HG02981 (cell line): ENCODE results near the gene SOX6.

Source experiments
- ATAC-seq: cut with Tn5 transposase; IDR thresholded peaks from one replicate; pipeline ENCODE4 v1.9.1; 2021; ENCODE audit warnings: mild to moderate bottlenecking, moderate library complexity; ENCODE audit not compliant: unreplicated experiment

SOX6 gene

DNA sequence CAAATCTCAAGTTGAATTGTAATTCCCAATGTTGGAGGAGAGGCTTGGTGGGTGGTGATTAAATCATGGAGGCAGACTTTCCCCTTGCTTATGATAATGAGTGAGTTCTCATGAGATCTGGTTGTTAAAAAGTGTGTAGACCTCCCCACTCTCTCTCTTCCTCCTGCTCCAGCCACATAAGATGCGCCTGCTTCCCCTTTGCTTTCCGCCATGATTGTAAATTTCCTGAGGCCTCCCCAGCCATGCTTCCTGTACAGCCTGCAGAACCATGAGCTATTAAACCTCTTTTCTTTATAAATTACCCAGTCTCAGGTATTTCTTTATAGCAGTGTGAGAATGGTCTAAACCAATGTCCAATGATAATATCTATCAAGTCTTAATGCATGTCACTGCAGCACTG lies 34.2 kb downstream of the SOX6 start:
- ATAC-seq, result no peak

DNA sequence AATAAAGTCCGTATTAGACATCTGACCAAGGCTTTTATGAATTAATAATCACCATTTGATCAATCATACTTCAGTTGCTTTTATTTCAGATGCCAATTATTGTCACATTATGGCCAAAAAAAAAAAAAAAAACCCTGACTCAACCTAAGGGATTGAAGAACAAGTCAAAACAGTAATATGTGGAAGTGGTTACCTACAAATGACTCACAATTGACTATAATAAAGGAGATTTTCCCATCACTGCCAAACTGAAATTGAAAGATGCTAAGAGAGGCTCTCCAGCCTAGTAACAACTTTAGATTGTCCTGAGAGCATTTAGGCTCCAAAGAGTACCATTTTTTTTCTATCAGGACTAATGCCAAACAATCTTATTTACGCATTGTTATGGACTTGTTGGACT lies 35.2 kb downstream of the SOX6 start:
- no peak for ATAC-seq

DNA sequence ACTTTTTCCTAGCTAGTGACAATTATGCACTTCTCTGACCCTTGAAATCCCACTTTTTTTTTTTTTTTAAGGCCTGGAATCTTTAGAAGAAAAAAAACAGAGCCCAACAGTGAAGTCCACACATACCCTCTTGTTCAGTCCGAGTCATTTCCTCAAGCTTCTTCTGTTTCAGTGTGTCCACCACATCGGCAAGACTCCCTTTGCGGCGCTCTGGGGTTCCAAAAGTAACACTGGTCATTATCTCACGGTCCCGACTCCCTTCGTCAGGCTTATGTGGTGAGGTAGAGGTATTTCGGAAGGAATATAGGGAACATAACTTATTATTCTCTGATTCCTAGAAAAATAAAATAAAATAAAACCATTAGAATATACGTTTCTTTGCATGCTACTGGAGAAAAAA lies 38.0 kb downstream of the SOX6 start:
- ATAC-seq, result no peak

GRCh38 chr11:16317712-16318111 lies 38.6 kb downstream of the SOX6 start:
- ATAC-seq, result no peak

- no peak for ATAC-seq
These were observed 42.5 kb downstream of the SOX6 start for GRCh38 chr11:16313846-16314245.

- ATAC-seq, result no peak
These were observed 44.0 kb downstream of the SOX6 start for GRCh38 chr11:16312233-16312765.

DNA sequence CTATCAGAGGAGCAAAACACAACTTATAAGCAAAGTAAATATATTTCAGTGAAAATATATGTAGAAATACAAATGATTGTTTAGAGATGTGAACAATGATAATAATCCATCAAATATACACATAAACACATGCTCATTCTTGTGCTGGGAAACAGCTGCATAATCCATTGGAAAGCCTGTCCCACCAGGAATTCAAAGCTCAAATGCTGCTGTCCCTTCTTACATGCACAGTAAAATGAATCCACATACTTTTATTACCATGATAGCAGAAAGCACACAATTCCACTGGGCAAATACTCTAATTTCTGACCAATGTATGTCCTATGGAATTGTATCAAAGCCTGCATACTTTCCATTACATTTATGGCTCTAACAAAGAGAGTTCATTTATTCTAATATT lies 44.5 kb downstream of the SOX6 start:
- no peak for ATAC-seq

DNA sequence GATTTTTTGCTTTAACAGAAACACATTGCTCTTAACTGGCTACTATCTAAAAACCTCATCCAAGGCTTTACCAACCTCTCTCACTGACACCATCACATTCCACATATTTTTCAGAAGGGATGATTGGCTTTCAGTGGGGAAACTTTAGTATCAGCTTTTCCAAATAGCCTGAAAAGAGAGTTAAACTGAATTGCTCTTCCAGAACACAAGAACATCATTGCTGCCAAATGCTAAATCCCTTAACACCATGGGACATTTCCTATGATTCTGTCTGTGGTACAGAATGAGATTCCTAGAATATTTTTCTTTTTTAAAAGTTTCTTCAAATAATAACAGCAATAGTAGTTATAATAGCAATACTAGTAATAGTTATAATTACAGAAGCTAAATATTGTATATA lies 45.4 kb downstream of the SOX6 start:
- ATAC-seq, result no peak

- ATAC-seq, result no peak
These were observed 47.1 kb downstream of the SOX6 start for GRCh38 chr11:16309226-16309625.

- no peak for ATAC-seq
These were observed 54.9 kb downstream of the SOX6 start for GRCh38 chr11:16301462-16301861.

DNA sequence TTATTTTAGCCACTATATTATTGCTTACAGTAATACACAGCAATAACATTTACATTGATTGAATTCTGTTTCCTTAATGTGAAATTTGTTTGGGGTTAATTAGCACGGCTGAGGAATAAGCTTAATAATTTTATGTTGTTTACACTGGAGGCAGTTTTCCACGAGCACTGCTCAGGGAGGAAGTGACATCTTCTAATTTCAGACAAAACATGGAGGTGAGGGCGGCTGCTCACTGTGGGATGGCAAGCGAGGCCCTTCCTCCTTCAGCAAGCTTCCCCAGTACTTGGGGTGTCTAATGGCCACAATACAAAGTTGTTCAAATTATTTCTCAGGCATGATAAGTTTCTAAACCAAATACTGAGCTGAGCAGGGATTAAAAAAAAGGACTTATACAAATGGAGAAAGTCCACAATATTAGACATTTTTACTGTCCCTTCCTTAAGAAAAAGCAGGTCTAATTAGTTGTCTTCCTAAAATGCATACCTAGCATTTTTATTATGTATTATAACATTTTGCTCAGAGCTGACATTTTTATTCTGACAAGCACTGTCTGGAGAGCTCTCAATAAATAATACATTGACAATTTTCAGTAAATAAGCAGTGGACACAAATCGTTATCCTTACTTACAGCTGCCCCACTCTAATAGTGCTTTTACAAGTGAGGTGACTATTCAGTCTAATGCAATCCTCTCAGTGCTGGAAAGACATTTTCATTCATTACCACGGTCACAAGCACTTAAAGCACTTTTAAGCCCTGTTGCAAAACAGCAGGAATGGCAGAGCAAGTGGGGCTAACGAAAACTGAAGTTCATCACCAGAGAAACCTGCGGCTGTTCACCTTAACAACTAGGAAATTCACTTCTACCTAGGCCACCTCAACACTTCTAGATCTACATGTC lies 56.2 kb downstream of the SOX6 start:
- no peak for ATAC-seq

GRCh38 chr11:16299390-16299789 lies 57.0 kb downstream of the SOX6 start:
- no peak for ATAC-seq

DNA sequence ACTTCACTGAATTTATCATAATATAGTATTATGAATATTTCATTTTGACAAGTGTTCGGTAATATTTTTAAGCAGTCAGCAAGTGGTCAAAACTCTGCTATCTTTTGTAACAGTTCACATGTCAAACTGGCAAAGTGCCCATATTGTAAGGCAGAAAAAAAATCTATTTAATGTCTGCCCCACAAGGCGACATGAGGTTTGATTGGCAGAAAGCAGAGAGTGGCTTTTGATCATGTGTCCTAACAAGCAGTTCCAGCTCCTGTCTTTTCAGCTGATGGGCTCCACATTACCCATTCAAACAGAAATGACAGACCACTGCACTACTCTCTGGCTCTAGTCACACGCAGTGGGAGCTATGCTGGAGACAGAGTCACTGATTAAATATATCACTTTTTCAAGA lies 59.0 kb downstream of the SOX6 start:
- no peak for ATAC-seq

- no peak for ATAC-seq
These were observed 60.1 kb downstream of the SOX6 start for GRCh38 chr11:16296273-16296672.

- ATAC-seq, result no peak
These were observed 60.8 kb downstream of the SOX6 start for GRCh38 chr11:16295592-16295991.

DNA sequence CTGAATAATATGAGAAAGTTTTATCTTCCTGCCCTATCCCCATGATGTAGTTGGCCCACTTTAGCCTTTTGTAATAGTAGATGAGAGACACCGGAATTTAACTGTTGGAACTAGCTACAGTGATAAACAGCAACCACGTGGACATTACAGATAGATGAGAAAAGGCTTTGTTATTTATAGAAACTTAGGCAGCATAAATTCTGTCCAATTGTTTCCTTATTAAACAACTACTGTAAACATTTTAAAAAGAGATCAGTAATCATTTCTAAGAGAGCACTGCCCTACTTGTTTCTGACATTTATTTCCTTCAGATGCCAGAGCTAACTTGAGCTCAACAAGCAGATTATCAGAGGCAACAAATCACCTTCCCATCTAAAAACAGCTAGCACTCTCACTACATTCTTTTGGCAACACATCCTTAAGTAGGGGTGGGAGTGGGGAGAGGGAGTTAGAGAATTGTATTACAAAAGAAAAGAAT lies 63.1 kb downstream of the SOX6 start:
- ATAC-seq, result no peak

- no peak for ATAC-seq
These were observed 64.0 kb downstream of the SOX6 start for GRCh38 chr11:16292167-16292859.

GRCh38 chr11:16291729-16292128 lies 64.6 kb downstream of the SOX6 start:
- ATAC-seq, result no peak

DNA sequence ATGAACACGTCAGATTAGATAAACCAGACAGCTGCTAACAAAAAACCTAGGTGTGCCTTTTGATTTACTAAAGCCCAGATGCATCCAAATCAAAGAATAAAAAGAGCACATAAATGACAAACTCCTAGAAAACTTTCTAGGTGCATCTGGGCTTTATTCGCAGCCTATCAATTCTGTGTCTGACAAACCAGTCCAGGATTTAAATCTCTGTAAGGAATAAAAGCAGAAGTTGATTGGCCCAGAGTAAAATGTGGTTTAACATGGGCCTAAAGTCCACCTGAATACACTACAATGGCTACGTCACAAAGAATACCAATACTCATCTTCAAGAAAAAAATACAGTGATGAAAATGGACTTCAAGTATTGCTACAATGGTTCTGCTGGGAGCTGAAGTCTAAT lies 66.8 kb downstream of the SOX6 start:
- no peak for ATAC-seq

- no peak for ATAC-seq
These were observed 68.6 kb downstream of the SOX6 start for GRCh38 chr11:16287630-16288280.

DNA sequence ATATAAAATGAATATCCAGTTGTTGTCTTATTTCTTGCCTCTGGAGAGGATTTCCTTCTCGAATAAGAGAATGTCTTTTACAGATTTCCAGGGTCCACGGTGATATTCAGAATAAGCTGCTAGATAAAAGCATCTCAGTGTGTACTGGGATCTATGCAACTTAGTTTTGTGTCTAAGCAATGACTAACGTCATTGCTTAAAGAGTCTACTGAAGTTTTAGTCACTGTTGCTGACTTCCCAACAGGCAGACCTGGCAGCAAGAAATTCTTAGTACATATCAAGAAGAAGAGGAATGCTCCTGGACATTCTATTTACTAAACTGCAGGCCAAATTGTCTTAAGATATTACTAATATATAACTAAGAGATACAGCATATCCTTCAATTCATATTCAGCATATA lies 70.3 kb downstream of the SOX6 start:
- no peak for ATAC-seq
